ENCODE data around the gene GRK6. TPM values are rescaled to one million over a fixed set of nuclear protein-coding genes. Genes with fewer than 3 reads are reported as not detected.

Gene GRK6
- total RNA-seq, 6 donors from 2014 or later, result 26.8 to 85.9 (median 56.6) TPM

- no peak overlapping the region for H3K27ac ChIP-seq
- H3K36me3 ChIP-seq, result no peaks in the 10 kb centered on the region
- no peaks in the 10 kb centered on the region for H3K9me3 ChIP-seq
- H3K4me1 ChIP-seq, result peaks cover 15 to 19% (median 16%) of the 10 kb centered on the region in 4 donors
- no peak for DNase-seq
- WGBS, 2 donors, result 85% methylated on average over 5 to 6 of the region's 6 CpGs
- no peak overlapping the region for H3K4me3 ChIP-seq
- TF ChIP-seq POLR2AphosphoS5 (IDR thresholded peaks at IDR 0.05), result no peak
- H3K27me3 ChIP-seq, result no peaks in the 10 kb centered on the region
- ATAC-seq (ENCODE audit: low FRiP score in 2 of 2), result no peak
These were observed 5.2 kb upstream of the GRK6 start for GRCh38 chr5:177421062-177421798.

- no peaks in the 10 kb centered on the region for H3K9me3 ChIP-seq
- WGBS, 2 donors, result 83 to 89% methylated on average over 2 of the region's 2 CpGs
- DNase-seq (no peak), ATAC-seq (ENCODE audit: low FRiP score in 2 of 2) (no peak)
- no peak overlapping the region for H3K27ac ChIP-seq
- peaks cover 23 to 27% (median 24%) of the 10 kb centered on the region in 4 donors for H3K4me1 ChIP-seq
- H3K4me3 ChIP-seq, result no peak overlapping the region
- no peaks in the 10 kb centered on the region for H3K36me3 ChIP-seq
- no peaks in the 10 kb centered on the region for H3K27me3 ChIP-seq
- TF ChIP-seq EP300 (IDR thresholded peaks at IDR 0.05) (no peak), POLR2AphosphoS5 (IDR thresholded peaks at IDR 0.05) (no peak), CTCF (IDR thresholded peaks at IDR 0.05) (no peak)
These were observed 2.8 kb upstream of the GRK6 start for GRCh38 chr5:177423671-177424070.

GRCh38 chr5:177425196-177425800 is 1.2 kb upstream of the GRK6 start:
- Histone ChIP-seq H3K4me1 (peaks cover 37 to 43% (median 40%) of the 10 kb centered on the region in 4 donors), H3K27me3 (no peaks in the 10 kb centered on the region), H3K27ac (peak overlapping the region; percentile 91 to 94 (median 92)), H3K9me3 (no peaks in the 10 kb centered on the region), H3K36me3 (peaks cover 0 to 1% (median 0%) of the 10 kb centered on the region in 4 donors), H3K4me3 (peak overlapping the region; percentile 36 to 89 (median 60))
- TF ChIP-seq CTCF (IDR thresholded peaks at IDR 0.05), result no peak
- TF ChIP-seq EP300 (IDR thresholded peaks at IDR 0.05), result no peak
- no peak for TF ChIP-seq POLR2AphosphoS5 (IDR thresholded peaks at IDR 0.05)
- ATAC-seq (ENCODE audit: low FRiP score in 2 of 2) (peak in 1 of 2 donors; percentile 0), DNase-seq (no peak)
- 40 to 43% methylated on average over 13 of the region's 13 CpGs for WGBS, 2 donors

- H3K36me3 ChIP-seq, result peaks cover 0 to 8% (median 6%) of the 10 kb centered on the region in 4 donors
- WGBS, 2 donors, result 0% methylated on average over 20 to 52 of the region's 52 CpGs
- H3K4me3 ChIP-seq, result peak overlapping the region; percentile 36 to 89 (median 60)
- H3K27me3 ChIP-seq, result no peaks in the 10 kb centered on the region
- H3K27ac ChIP-seq, result peak overlapping the region; percentile 91 to 94 (median 92)
- peak; percentile 96 to 99 for ATAC-seq (ENCODE audit: low FRiP score in 2 of 2)
- peak; percentile 78 to 79 for TF ChIP-seq POLR2AphosphoS5 (IDR thresholded peaks at IDR 0.05)
- peak in 3 of 4 donors; percentile 56 to 95 (median 58) for TF ChIP-seq POLR2A (IDR thresholded peaks at IDR 0.05)
- peak in 2 of 6 experiments; percentile 9 to 20 for TF ChIP-seq CTCF (IDR thresholded peaks at IDR 0.05)
- TF ChIP-seq EP300 (IDR thresholded peaks at IDR 0.05), result no peak
- H3K9me3 ChIP-seq, result no peaks in the 10 kb centered on the region
- DNase-seq, result peak; percentile 98 to 100
- peaks cover 43 to 50% (median 47%) of the 10 kb centered on the region in 4 donors for H3K4me1 ChIP-seq
These were observed 493 bp upstream of the GRK6 start for GRCh38 chr5:177425801-177426565.
